Measurements from ENCODE around the gene PNMT.
"Not testable (repeated sequence)": the region's sequence is repeated elsewhere in the genome, so short reads cannot be mapped to it uniquely, and the experiment has no call there.

Gene PNMT

GRCh38 chr17:39687546-39688474 lies 19.6 kb downstream of the PNMT start, which contains the start of gene PGAP3:
TSS of gene PGAP3 (minus strand) at chr17:39688057. CDS start at chr17:39688014, 43 bp downstream.
- peak; percentile 80 to 83 for DNase-seq (ENCODE audit: low read depth in 2 of 2)

- DNase-seq (ENCODE audit: low read depth in 2 of 2), result no peak
Observed at GRCh38 chr17:39688475-39688835, 20.2 kb downstream of the PNMT start.

- no peak for DNase-seq (ENCODE audit: low read depth in 2 of 2)
Observed at GRCh38 chr17:39688945-39689344, 20.7 kb downstream of the PNMT start.

GRCh38 chr17:39694593-39694992 lies 26.3 kb downstream of the PNMT start:
- no peak for DNase-seq (ENCODE audit: low read depth in 2 of 2)

GRCh38 chr17:39695089-39695474 lies 26.8 kb downstream of the PNMT start:
- no peak for DNase-seq (ENCODE audit: low read depth in 2 of 2)

- DNase-seq (ENCODE audit: low read depth in 2 of 2), result no peak
Observed at GRCh38 chr17:39696731-39697130, 28.5 kb downstream of the PNMT start.

- no peak for DNase-seq (ENCODE audit: low read depth in 2 of 2)
Observed at GRCh38 chr17:39697961-39698360, 29.7 kb downstream of the PNMT start.

GRCh38 chr17:39699157-39699817 lies 31.0 kb downstream of the PNMT start:
- not testable (repeated sequence) for DNase-seq (ENCODE audit: low read depth in 2 of 2)

GRCh38 chr17:39699818-39700147 lies 31.5 kb downstream of the PNMT start, which contains the start of gene ERBB2:
TSS of gene ERBB2 (plus strand) at chr17:39700064. CDS start at chr17:39700239, 175 bp downstream.
- no peak for DNase-seq (ENCODE audit: low read depth in 2 of 2)

GRCh38 chr17:39700148-39700987 lies 32.1 kb downstream of the PNMT start:
- DNase-seq (ENCODE audit: low read depth in 2 of 2), result no peak

GRCh38 chr17:39701012-39701783 lies 32.9 kb downstream of the PNMT start:
- DNase-seq (ENCODE audit: low read depth in 2 of 2), result no peak

GRCh38 chr17:39701784-39702422 lies 33.6 kb downstream of the PNMT start:
- DNase-seq (ENCODE audit: low read depth in 2 of 2), result no peak

GRCh38 chr17:39702901-39703893 lies 34.9 kb downstream of the PNMT start:
- no peak for DNase-seq (ENCODE audit: low read depth in 2 of 2)

- DNase-seq (ENCODE audit: low read depth in 2 of 2), result no peak
Observed at GRCh38 chr17:39703913-39704312, 35.7 kb downstream of the PNMT start.

GRCh38 chr17:39704821-39705551 lies 36.7 kb downstream of the PNMT start:
- no peak for DNase-seq (ENCODE audit: low read depth in 2 of 2)

- DNase-seq (ENCODE audit: low read depth in 2 of 2), result no peak
Observed at GRCh38 chr17:39705786-39706348, 37.6 kb downstream of the PNMT start.

GRCh38 chr17:39706383-39706782 lies 38.1 kb downstream of the PNMT start:
- DNase-seq (ENCODE audit: low read depth in 2 of 2), result no peak

- no peak for DNase-seq (ENCODE audit: low read depth in 2 of 2)
Observed at GRCh38 chr17:39706921-39707337, 38.7 kb downstream of the PNMT start.
